NB4 (cell line): ENCODE results near the gene MYOM3.

ENCODE experiments used
- DNase-seq: peaks from one replicate; pipeline ENCODE4 v3.0.0; 2010; ENCODE audit warnings: low read depth
- H3K4me3 ChIP-seq: one replicate; pipeline ENCODE4 v1.5.1; 2011; ENCODE audit warnings: mild to moderate bottlenecking, low read depth, low read length, moderate library complexity
- MYC ChIP-seq: IDR thresholded peaks from 2 replicates; pipeline ENCODE4 v1.6.1; 2011; ENCODE audit warnings: low read depth, low read length
- POLR2A ChIP-seq: IDR thresholded peaks from 2 replicates; pipeline ENCODE4 v1.6.1; 2011; ENCODE audit warnings: mild to moderate bottlenecking; ENCODE audit not compliant: insufficient read length; ENCODE audit errors: extremely low read depth
- TF ChIP-seq, protein P1 (sequence below): IDR thresholded peaks from one replicate; pipeline ENCODE4 v1.5.1; 2012; ENCODE audit warnings: low read depth, low read length
- TF ChIP-seq, protein P2 (sequence below): IDR thresholded peaks from 2 replicates; pipeline ENCODE4 v1.6.1; 2011; ENCODE audit warnings: low read depth, low read length

MYOM3 gene

DNA sequence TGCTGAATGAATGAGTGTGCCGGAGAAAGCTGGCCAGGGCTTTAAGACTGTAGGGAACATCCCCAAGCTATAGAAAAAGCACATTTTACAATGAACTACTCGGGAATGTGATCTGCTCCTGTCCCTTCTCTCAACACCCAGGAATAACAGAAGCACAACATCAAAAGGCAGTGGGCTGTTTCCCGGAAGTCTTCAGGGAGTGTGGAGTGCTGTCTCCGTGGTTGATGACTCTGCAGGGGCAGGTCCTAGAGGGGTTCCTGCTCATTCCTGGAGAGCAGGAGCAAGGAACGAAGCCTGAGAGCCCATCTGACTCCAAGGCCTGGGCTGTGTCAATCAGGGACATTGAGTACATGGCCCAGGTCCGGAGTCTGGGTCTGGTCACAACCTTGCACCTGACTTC, 35.9 kb upstream of the MYOM3 start:
- TF ChIP-seq MYC = no peak
- H3K4me3 ChIP-seq = no peak overlapping the region
- no peak for DNase-seq

DNA sequence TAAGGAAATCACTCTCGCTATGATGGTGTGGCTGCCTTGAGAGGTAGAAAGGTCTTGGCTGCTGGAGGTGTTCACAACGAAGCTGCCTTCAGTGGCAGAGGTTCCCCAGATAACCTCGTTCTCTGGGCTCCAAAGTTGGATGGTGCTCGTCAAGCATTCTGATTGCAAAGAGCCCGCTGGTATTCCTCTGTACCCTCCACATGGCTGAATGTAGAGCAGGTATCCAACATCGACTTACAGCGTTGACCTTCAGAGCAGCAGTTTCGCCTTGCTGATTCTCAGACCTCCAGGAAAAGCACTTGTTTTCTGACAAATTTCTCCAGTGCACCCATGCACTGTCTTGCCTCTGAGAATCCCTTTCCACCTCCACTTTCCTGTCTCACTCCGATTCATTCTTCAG, 35.3 kb upstream of the MYOM3 start:
- TF ChIP-seq POLR2A (no peak), MYC (no peak)
- TF ChIP-seq, protein P1, sequence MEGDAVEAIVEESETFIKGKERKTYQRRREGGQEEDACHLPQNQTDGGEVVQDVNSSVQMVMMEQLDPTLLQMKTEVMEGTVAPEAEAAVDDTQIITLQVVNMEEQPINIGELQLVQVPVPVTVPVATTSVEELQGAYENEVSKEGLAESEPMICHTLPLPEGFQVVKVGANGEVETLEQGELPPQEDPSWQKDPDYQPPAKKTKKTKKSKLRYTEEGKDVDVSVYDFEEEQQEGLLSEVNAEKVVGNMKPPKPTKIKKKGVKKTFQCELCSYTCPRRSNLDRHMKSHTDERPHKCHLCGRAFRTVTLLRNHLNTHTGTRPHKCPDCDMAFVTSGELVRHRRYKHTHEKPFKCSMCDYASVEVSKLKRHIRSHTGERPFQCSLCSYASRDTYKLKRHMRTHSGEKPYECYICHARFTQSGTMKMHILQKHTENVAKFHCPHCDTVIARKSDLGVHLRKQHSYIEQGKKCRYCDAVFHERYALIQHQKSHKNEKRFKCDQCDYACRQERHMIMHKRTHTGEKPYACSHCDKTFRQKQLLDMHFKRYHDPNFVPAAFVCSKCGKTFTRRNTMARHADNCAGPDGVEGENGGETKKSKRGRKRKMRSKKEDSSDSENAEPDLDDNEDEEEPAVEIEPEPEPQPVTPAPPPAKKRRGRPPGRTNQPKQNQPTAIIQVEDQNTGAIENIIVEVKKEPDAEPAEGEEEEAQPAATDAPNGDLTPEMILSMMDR = no peak
- TF ChIP-seq, protein P2, sequence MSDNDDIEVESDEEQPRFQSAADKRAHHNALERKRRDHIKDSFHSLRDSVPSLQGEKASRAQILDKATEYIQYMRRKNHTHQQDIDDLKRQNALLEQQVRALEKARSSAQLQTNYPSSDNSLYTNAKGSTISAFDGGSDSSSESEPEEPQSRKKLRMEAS = no peak
- H3K4me3 ChIP-seq = no peak overlapping the region
- no peak for DNase-seq

DNA sequence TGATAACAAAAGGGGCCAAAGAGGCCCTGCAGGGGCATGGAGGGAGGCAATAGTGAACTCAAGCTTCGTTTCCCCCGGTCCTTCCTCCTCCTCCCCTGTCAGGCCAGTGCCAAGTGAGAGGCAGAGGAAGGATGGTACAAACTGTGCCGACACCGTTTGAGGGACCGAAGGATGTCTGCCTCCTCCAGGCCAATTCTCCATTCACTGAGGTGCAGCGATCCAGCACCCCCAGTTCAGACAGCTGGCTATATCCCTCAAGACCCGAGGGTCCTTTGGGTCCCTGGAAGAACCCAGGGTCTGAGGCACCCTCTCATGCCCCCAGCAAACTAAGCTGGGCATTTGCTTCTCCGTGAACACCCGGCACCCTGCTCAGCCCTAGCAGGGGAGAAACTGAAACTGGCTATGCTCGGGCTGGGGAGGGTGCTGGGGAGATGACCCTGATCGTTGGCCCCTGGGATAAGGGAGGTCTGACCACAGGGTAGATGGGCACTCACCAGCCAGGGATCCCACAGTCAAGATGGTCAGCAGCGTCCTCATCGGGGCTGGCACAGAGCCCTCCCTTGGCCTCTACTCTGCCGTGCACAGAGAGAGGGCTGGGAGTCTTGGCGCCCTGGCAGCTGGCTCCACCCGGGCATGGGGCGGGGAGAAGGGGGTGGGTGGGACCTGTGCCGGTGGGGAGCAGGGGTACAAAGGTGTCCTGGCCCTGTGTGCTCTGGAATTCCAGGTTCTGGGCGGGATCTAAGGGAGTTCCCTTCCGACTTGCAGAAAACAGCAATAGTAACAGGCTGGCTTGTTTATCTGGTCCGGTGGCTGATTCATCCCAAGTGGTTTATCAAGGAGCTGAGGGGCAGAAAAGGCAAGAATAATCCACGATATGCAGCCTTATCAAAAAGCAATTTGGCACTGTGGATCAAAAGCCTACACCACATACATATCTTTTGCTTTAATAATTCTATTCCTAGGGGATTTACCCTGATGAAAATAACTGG, 30.9 kb upstream of the MYOM3 start, which contains the start of gene IL22RA1:
TSS of gene IL22RA1 (minus strand) at position 595 of the 989 bp plus-strand sequence. CDS start at position 537, 58 bp downstream.
- no peak within 1 kb of the TSS for H3K4me3 ChIP-seq
- no peak for DNase-seq
- no peak for TF ChIP-seq POLR2A
- TF ChIP-seq, protein P2 = no peak
- no peak for TF ChIP-seq MYC
- TF ChIP-seq, protein P1 = no peak

DNA sequence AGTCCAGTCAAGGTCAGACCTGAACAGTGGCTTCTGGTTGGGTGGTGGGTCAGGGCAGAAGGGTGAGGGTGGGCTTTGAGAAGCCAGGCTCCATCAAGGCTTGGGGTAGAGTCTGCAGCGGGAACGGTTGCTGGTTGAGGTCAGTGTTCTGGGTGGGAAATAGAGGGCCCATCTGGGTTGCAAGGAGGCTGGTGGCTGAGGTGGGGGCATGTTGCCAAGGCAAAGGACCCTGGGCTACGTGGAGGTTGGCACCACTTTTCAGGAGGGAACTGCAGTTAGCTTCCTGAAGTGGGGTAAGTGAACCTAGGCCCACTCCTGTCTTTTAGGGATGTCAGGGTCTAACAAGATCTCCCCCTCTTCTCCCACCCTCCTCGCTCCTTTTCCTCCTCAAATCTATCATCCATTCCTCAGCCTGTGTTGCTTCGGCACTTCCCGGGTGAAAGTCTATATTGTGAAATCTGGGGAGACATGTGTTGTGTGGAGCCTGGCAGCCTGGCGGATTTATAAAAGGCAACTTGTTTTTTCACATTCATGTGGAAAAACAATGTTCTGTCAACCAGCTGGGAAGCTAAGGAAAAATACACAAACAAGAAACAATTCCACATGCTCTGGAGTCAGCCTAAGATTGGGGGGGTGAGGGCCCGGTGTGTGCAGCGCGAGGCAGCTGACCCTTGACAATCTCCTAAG, 29.5 kb upstream of the MYOM3 start:
- DNase-seq = no peak
- no peak overlapping the region for H3K4me3 ChIP-seq
- TF ChIP-seq, protein P2 = no peak
- TF ChIP-seq POLR2A (no peak), MYC (no peak)
- TF ChIP-seq, protein P1 = no peak

DNA sequence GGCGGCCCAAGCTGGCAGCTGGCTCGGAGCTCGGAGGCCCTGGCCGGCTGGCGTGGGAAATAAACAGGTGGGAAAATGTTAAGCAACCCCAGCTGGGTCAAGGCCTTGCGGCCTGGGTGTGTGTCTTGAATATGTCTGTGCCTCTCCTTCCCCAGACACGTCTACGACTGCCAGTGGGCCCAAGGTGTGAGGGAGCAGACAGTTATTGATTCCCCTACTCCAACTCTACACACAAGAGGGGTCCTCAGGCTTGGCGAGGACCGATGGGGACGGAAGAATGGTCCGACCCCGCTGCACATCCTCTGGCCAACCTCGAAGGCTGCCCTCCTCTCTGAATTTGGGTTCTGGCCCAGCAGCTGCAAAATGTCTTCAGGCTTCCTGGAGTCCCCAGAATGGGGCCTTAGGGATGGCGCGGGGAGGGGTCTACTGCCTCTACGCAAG, 28.8 kb upstream of the MYOM3 start:
- TF ChIP-seq, protein P1 = no peak
- TF ChIP-seq, protein P2 = no peak
- TF ChIP-seq POLR2A (no peak), MYC (no peak)
- no peak overlapping the region for H3K4me3 ChIP-seq
- no peak for DNase-seq

DNA sequence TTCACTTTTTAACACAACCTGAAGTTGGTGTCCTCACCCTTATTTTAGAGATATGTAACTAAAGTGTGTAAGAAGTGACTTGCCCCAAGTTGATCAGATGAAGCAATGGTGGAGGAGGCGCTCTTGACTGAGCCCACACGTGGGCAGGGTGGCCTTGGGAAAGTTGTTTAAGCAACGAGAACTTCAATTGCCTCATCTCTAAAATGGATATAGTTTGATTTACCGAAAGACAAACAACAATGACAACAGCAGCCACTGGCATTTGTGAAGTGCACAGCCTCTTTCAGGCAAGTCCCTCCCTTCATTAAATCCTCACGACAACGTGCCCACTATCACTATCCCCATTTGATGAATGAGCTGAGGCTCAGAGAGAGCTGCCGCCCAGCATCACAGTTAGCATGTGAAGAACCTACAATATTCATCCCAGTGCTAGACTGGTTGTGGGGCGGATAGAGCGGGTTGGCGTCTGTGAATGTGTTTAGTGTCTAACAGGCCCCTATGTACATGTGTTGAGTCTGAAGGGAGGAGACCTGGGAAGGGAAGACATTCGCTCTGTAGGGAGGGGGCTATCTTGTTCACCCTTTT, 28.0 kb upstream of the MYOM3 start:
- no peak for DNase-seq
- no peak overlapping the region for H3K4me3 ChIP-seq
- TF ChIP-seq MYC (no peak), POLR2A (no peak)
- TF ChIP-seq, protein P1 = no peak
- TF ChIP-seq, protein P2 = no peak
